Stimulated activated memory B cell treated with anti-CD40 and anti-IgM and Interleukin-4, amounts not matched to agents 10 μg/mL and 1 μg/mL and 100 μg/mL, for 72 hours (primary cell): ENCODE measurements around the gene AIG1.
"Not testable (repeated sequence)": the region's sequence is repeated elsewhere in the genome, so short reads cannot be mapped to it uniquely, and the experiment has no call there.

ENCODE experiments used
- ATAC-seq: fragments of 150-1000 bp; cut with Tn5 transposase; 2 replicates; pipeline ENCODE4 v1.10.0; 2021
- H3K27ac Mint-ChIP-seq: one replicate; pipeline ENCODE4 v1.8.0; 2022; ENCODE audit warnings: mild to moderate bottlenecking, mixed read lengths
- H3K27me3 Mint-ChIP-seq: one replicate; pipeline ENCODE4 v1.8.0; 2022; ENCODE audit warnings: mixed read lengths
- H3K36me3 Mint-ChIP-seq: one replicate; pipeline ENCODE4 v1.8.0; 2022; ENCODE audit warnings: mixed read lengths
- H3K4me1 Mint-ChIP-seq: one replicate; pipeline ENCODE4 v1.8.0; 2022; ENCODE audit warnings: mixed read lengths
- H3K4me3 Mint-ChIP-seq: one replicate; pipeline ENCODE4 v1.8.0; 2022; ENCODE audit warnings: mild to moderate bottlenecking, moderate library complexity, mixed read lengths
- H3K9me3 Mint-ChIP-seq: one replicate; pipeline ENCODE4 v1.8.0; 2022; ENCODE audit warnings: mixed read lengths

Gene AIG1

GRCh38 chr6:143245656-143246055 lies 185.0 kb downstream of the AIG1 start:
- Mint-ChIP-seq H3K36me3 (peaks cover 7% of the 10 kb centered on the region), H3K4me1 (no peaks in the 10 kb centered on the region), H3K27me3 (no peaks in the 10 kb centered on the region), H3K4me3 (no peak overlapping the region), H3K9me3 (peaks cover 4% of the 10 kb centered on the region), H3K27ac (no peak overlapping the region)
- no peak for ATAC-seq

- not testable (repeated sequence) for H3K4me3 Mint-ChIP-seq, ATAC-seq, H3K27ac Mint-ChIP-seq, H3K36me3 Mint-ChIP-seq, H3K27me3 Mint-ChIP-seq, H3K9me3 Mint-ChIP-seq, H3K4me1 Mint-ChIP-seq
These were observed 185.6 kb downstream of the AIG1 start for GRCh38 chr6:143246166-143246775.

GRCh38 chr6:143247586-143247985 lies 186.9 kb downstream of the AIG1 start:
- Mint-ChIP-seq H3K4me1 (no peaks in the 10 kb centered on the region), H3K27me3 (no peaks in the 10 kb centered on the region), H3K36me3 (peaks cover 7% of the 10 kb centered on the region), H3K4me3 (no peak overlapping the region), H3K9me3 (peaks cover 4% of the 10 kb centered on the region), H3K27ac (no peak overlapping the region)
- ATAC-seq: no peak

- Mint-ChIP-seq H3K4me1 (no peaks in the 10 kb centered on the region), H3K27me3 (no peaks in the 10 kb centered on the region), H3K9me3 (peaks cover 4% of the 10 kb centered on the region), H3K27ac (no peak overlapping the region), H3K36me3 (peaks cover 7% of the 10 kb centered on the region), H3K4me3 (no peak overlapping the region)
- ATAC-seq: no peak
These were observed 187.7 kb downstream of the AIG1 start for GRCh38 chr6:143248359-143248758.

- ATAC-seq: no peak
- Mint-ChIP-seq H3K36me3 (peaks cover 2% of the 10 kb centered on the region), H3K9me3 (peaks cover 1% of the 10 kb centered on the region), H3K27me3 (no peaks in the 10 kb centered on the region), H3K27ac (no peak overlapping the region), H3K4me3 (no peak overlapping the region), H3K4me1 (no peaks in the 10 kb centered on the region)
These were observed 190.6 kb downstream of the AIG1 start for GRCh38 chr6:143251288-143251687.

GRCh38 chr6:143252961-143253360 lies 192.3 kb downstream of the AIG1 start:
- Mint-ChIP-seq H3K4me3 (no peak overlapping the region), H3K27ac (no peak overlapping the region), H3K36me3 (no peaks in the 10 kb centered on the region), H3K27me3 (no peaks in the 10 kb centered on the region), H3K9me3 (no peaks in the 10 kb centered on the region), H3K4me1 (no peaks in the 10 kb centered on the region)
- ATAC-seq: no peak

- no peaks in the 10 kb centered on the region for H3K4me1 Mint-ChIP-seq
- H3K27me3 Mint-ChIP-seq: no peaks in the 10 kb centered on the region
- H3K27ac Mint-ChIP-seq: no peak overlapping the region
- no peaks in the 10 kb centered on the region for H3K36me3 Mint-ChIP-seq
- peaks cover 3% of the 10 kb centered on the region for H3K9me3 Mint-ChIP-seq
- no peak overlapping the region for H3K4me3 Mint-ChIP-seq
- no peak for ATAC-seq
These were observed 192.9 kb downstream of the AIG1 start for GRCh38 chr6:143253586-143253985.

- no peak overlapping the region for H3K4me3 Mint-ChIP-seq
- no peaks in the 10 kb centered on the region for H3K27me3 Mint-ChIP-seq
- peaks cover 5% of the 10 kb centered on the region for H3K36me3 Mint-ChIP-seq
- peaks cover 7% of the 10 kb centered on the region for H3K9me3 Mint-ChIP-seq
- H3K4me1 Mint-ChIP-seq: peaks cover 6% of the 10 kb centered on the region
- H3K27ac Mint-ChIP-seq: no peak overlapping the region
- ATAC-seq: no peak
These were observed 198.3 kb downstream of the AIG1 start for GRCh38 chr6:143258945-143259344.

GRCh38 chr6:143260857-143261256 lies 200.2 kb downstream of the AIG1 start:
- Mint-ChIP-seq H3K4me1 (peaks cover 6% of the 10 kb centered on the region), H3K36me3 (peaks cover 5% of the 10 kb centered on the region), H3K27ac (no peak overlapping the region), H3K9me3 (peaks cover 7% of the 10 kb centered on the region), H3K4me3 (no peak overlapping the region), H3K27me3 (no peaks in the 10 kb centered on the region)
- no peak for ATAC-seq

- Mint-ChIP-seq H3K9me3 (peaks cover 7% of the 10 kb centered on the region), H3K27me3 (no peaks in the 10 kb centered on the region), H3K4me1 (peaks cover 6% of the 10 kb centered on the region), H3K4me3 (no peak overlapping the region), H3K36me3 (peaks cover 5% of the 10 kb centered on the region), H3K27ac (no peak overlapping the region)
- ATAC-seq: no peak
These were observed 201.3 kb downstream of the AIG1 start for GRCh38 chr6:143261899-143262436.

GRCh38 chr6:143262859-143263258 lies 202.2 kb downstream of the AIG1 start:
- Mint-ChIP-seq H3K4me3 (no peak overlapping the region), H3K36me3 (peaks cover 5% of the 10 kb centered on the region), H3K4me1 (peaks cover 6% of the 10 kb centered on the region), H3K9me3 (peaks cover 7% of the 10 kb centered on the region), H3K27me3 (no peaks in the 10 kb centered on the region), H3K27ac (no peak overlapping the region)
- ATAC-seq: peak; percentile 48

GRCh38 chr6:143264379-143264778 lies 203.7 kb downstream of the AIG1 start:
- H3K27me3 Mint-ChIP-seq: no peaks in the 10 kb centered on the region
- peaks cover 6% of the 10 kb centered on the region for H3K4me1 Mint-ChIP-seq
- no peak overlapping the region for H3K4me3 Mint-ChIP-seq
- peaks cover 11% of the 10 kb centered on the region for H3K36me3 Mint-ChIP-seq
- H3K27ac Mint-ChIP-seq: no peak overlapping the region
- ATAC-seq: no peak
- H3K9me3 Mint-ChIP-seq: peaks cover 4% of the 10 kb centered on the region

GRCh38 chr6:143264986-143265764 lies 204.5 kb downstream of the AIG1 start:
- Mint-ChIP-seq H3K4me3 (no peak overlapping the region), H3K4me1 (peaks cover 6% of the 10 kb centered on the region)

GRCh38 chr6:143267760-143268159 lies 207.1 kb downstream of the AIG1 start:
- ATAC-seq: no peak
- Mint-ChIP-seq H3K27me3 (no peaks in the 10 kb centered on the region), H3K36me3 (peaks cover 22% of the 10 kb centered on the region), H3K4me1 (peaks cover 6% of the 10 kb centered on the region), H3K27ac (no peak overlapping the region), H3K4me3 (no peak overlapping the region), H3K9me3 (peaks cover 4% of the 10 kb centered on the region)

More at GRCh38 chr6:143264986-143265764, 204.5 kb downstream of the AIG1 start:
- no peak for ATAC-seq
- H3K27ac Mint-ChIP-seq: no peak overlapping the region
- no peaks in the 10 kb centered on the region for H3K27me3 Mint-ChIP-seq
- peaks cover 16% of the 10 kb centered on the region for H3K36me3 Mint-ChIP-seq
- H3K9me3 Mint-ChIP-seq: peaks cover 4% of the 10 kb centered on the region

- Mint-ChIP-seq H3K27me3 (no peaks in the 10 kb centered on the region), H3K4me1 (no peaks in the 10 kb centered on the region), H3K9me3 (peaks cover 7% of the 10 kb centered on the region), H3K27ac (no peak overlapping the region), H3K36me3 (peaks cover 22% of the 10 kb centered on the region), H3K4me3 (no peak overlapping the region)
- no peak for ATAC-seq
These were observed 207.8 kb downstream of the AIG1 start for GRCh38 chr6:143268439-143268838.

GRCh38 chr6:143270026-143270425 lies 209.3 kb downstream of the AIG1 start:
- Mint-ChIP-seq H3K36me3 (peaks cover 23% of the 10 kb centered on the region), H3K4me3 (no peak overlapping the region), H3K27me3 (no peaks in the 10 kb centered on the region), H3K4me1 (peaks cover 3% of the 10 kb centered on the region), H3K27ac (no peak overlapping the region), H3K9me3 (peaks cover 7% of the 10 kb centered on the region)
- ATAC-seq: no peak
